Measurements from ENCODE around the gene PITX3.
"Not testable (repeated sequence)": the region's sequence is repeated elsewhere in the genome, so short reads cannot be mapped to it uniquely, and the experiment has no call there.

Gene PITX3

GRCh38 chr10:102225646-102226541 lies 15.4 kb downstream of the PITX3 start, which contains the start of gene ELOVL3:
Gene ELOVL3, plus strand, starts transcription at chr10:102226299. Its CDS starts 250 bp downstream, at chr10:102226549.
- peak; percentile 7 to 25 for DNase-seq

- no peak for DNase-seq
Measured at GRCh38 chr10:102222797-102223196, 18.5 kb downstream of the PITX3 start.

- no peak for DNase-seq
Measured at GRCh38 chr10:102220612-102221011, 20.7 kb downstream of the PITX3 start.

- no peak for DNase-seq
Measured at GRCh38 chr10:102219370-102219769, 21.9 kb downstream of the PITX3 start.

- DNase-seq, result not testable (repeated sequence)
Measured at GRCh38 chr10:102213599-102213998, 27.7 kb downstream of the PITX3 start.

- no peak for DNase-seq
Measured at GRCh38 chr10:102211615-102212299, 29.6 kb downstream of the PITX3 start.

- DNase-seq, result no peak
Measured at GRCh38 chr10:102208311-102209035, 32.8 kb downstream of the PITX3 start.

- DNase-seq, result no peak
Measured at GRCh38 chr10:102202386-102202785, 38.9 kb downstream of the PITX3 start.

- no peak for DNase-seq
Measured at GRCh38 chr10:102200751-102201640, 40.3 kb downstream of the PITX3 start.

GRCh38 chr10:102198027-102198426 lies 43.3 kb downstream of the PITX3 start:
- DNase-seq, result no peak

- no peak for DNase-seq
Measured at GRCh38 chr10:102196893-102197292, 44.4 kb downstream of the PITX3 start.

- DNase-seq, result no peak
Measured at GRCh38 chr10:102195296-102195870, 45.9 kb downstream of the PITX3 start.

GRCh38 chr10:102191956-102192355 lies 49.4 kb downstream of the PITX3 start:
- no peak for DNase-seq

- DNase-seq, result not testable (repeated sequence)
Measured at GRCh38 chr10:102188941-102189898, 52.1 kb downstream of the PITX3 start.

GRCh38 chr10:102188298-102188940 lies 52.9 kb downstream of the PITX3 start:
- no peak for DNase-seq

GRCh38 chr10:102185811-102186527 lies 55.3 kb downstream of the PITX3 start:
- no peak for DNase-seq

GRCh38 chr10:102185272-102185671 lies 56.0 kb downstream of the PITX3 start:
- DNase-seq, result no peak

- no peak for DNase-seq
Measured at GRCh38 chr10:102184606-102185005, 56.7 kb downstream of the PITX3 start.

Measured in NCI-H187 (cell line).